SK-N-SH (cell line): ENCODE results near the gene ABI1.

ENCODE experiments used
- GABPA ChIP-seq: IDR thresholded peaks from 2 replicates; pipeline ENCODE4 v1.4.0; 2012; ENCODE audit warnings: low read depth, mild to moderate bottlenecking
- TF ChIP-seq, protein P1 (sequence below): fragments of 200-600 bp; sonication (generic); IDR thresholded peaks from 2 replicates; pipeline ENCODE4 v1.6.1; 2017; ENCODE audit warnings: antibody characterized with exemption, mild to moderate bottlenecking, moderate library complexity
- TF ChIP-seq, protein P2 (sequence below): IDR thresholded peaks from 2 replicates; pipeline ENCODE4 v1.4.0; 2012; ENCODE audit warnings: low read depth, borderline replicate concordance
- TF ChIP-seq, protein P3 (sequence below): IDR thresholded peaks from 2 replicates; pipeline ENCODE4; 2012
- TF ChIP-seq, protein P4 (sequence below): IDR thresholded peaks from 2 replicates; pipeline ENCODE4 v1.4.0; 2012; ENCODE audit warnings: low read depth

DNA sequence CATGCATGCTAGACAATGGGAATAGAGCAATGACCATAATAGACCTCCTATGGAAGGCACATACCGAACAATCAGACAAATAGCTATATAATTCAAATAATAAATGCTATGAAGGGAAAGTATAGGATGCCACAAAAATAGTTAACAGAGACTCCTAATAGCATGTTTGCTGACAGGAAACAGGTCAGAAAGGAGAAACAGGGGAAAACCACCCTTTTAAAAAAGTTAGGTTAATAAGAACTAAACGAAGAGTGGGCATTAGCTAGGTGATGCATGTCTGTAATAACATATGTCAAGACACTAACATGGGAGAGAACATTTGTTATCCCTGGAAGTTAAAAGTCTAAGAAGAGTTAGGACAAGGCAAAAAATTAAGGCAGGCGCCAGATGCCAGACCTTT, 58.9 kb downstream of the ABI1 start:
- TF ChIP-seq GABPA = no peak
- TF ChIP-seq, protein P1, sequence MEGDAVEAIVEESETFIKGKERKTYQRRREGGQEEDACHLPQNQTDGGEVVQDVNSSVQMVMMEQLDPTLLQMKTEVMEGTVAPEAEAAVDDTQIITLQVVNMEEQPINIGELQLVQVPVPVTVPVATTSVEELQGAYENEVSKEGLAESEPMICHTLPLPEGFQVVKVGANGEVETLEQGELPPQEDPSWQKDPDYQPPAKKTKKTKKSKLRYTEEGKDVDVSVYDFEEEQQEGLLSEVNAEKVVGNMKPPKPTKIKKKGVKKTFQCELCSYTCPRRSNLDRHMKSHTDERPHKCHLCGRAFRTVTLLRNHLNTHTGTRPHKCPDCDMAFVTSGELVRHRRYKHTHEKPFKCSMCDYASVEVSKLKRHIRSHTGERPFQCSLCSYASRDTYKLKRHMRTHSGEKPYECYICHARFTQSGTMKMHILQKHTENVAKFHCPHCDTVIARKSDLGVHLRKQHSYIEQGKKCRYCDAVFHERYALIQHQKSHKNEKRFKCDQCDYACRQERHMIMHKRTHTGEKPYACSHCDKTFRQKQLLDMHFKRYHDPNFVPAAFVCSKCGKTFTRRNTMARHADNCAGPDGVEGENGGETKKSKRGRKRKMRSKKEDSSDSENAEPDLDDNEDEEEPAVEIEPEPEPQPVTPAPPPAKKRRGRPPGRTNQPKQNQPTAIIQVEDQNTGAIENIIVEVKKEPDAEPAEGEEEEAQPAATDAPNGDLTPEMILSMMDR = no peak
- TF ChIP-seq, protein P2, sequence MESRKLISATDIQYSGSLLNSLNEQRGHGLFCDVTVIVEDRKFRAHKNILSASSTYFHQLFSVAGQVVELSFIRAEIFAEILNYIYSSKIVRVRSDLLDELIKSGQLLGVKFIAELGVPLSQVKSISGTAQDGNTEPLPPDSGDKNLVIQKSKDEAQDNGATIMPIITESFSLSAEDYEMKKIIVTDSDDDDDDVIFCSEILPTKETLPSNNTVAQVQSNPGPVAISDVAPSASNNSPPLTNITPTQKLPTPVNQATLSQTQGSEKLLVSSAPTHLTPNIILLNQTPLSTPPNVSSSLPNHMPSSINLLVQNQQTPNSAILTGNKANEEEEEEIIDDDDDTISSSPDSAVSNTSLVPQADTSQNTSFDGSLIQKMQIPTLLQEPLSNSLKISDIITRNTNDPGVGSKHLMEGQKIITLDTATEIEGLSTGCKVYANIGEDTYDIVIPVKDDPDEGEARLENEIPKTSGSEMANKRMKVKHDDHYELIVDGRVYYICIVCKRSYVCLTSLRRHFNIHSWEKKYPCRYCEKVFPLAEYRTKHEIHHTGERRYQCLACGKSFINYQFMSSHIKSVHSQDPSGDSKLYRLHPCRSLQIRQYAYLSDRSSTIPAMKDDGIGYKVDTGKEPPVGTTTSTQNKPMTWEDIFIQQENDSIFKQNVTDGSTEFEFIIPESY = no peak
- TF ChIP-seq, protein P3, sequence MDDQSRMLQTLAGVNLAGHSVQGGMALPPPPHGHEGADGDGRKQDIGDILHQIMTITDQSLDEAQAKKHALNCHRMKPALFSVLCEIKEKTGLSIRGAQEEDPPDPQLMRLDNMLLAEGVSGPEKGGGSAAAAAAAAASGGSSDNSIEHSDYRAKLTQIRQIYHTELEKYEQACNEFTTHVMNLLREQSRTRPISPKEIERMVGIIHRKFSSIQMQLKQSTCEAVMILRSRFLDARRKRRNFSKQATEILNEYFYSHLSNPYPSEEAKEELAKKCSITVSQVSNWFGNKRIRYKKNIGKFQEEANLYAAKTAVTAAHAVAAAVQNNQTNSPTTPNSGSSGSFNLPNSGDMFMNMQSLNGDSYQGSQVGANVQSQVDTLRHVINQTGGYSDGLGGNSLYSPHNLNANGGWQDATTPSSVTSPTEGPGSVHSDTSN = no peak
- TF ChIP-seq, protein P4, sequence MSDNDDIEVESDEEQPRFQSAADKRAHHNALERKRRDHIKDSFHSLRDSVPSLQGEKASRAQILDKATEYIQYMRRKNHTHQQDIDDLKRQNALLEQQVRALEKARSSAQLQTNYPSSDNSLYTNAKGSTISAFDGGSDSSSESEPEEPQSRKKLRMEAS = no peak
